H1 (cell line): ENCODE measurements around the gene SH2D5. TPM values are rescaled to one million over a fixed set of nuclear protein-coding genes. Genes with fewer than 3 reads are reported as not detected.

Experiments
- ATF3 ChIP-seq: IDR thresholded peaks from 2 replicates; pipeline ENCODE4 v1.6.1; 2011; ENCODE audit warnings: low read depth, mild to moderate bottlenecking, low read length; ENCODE audit not compliant: insufficient read depth
- CHD2 ChIP-seq: IDR thresholded peaks from 2 replicates; pipeline ENCODE4 v1.6.1; 2012; ENCODE audit warnings: low read length, improper control_type of control experiment
- JUN ChIP-seq: IDR thresholded peaks from 2 replicates; pipeline ENCODE4 v1.6.1; 2011; ENCODE audit warnings: low read depth, mild to moderate bottlenecking, improper control_type of control experiment, low read length
- NRF1 ChIP-seq: IDR thresholded peaks from 2 replicates; pipeline ENCODE4 v1.6.1; 2011; ENCODE audit warnings: mild to moderate bottlenecking, low read depth, low read length, improper control_type of control experiment
- PHF8 ChIP-seq: fragments of 200-600 bp; sonication (generic); conservative IDR thresholded peaks from 2 replicates; pipeline ENCODE4 v1.7.1; 2012; ENCODE audit warnings: low read depth, mild to moderate bottlenecking, inconsistent platforms, low read length, moderate library complexity
- SAP30 ChIP-seq: fragments of 300-600 bp; sonication (generic); IDR thresholded peaks from 2 replicates; pipeline ENCODE4 v1.7.1; 2012; ENCODE audit warnings: low read length, moderate library complexity, mild to moderate bottlenecking, inconsistent platforms; ENCODE audit not compliant: insufficient read depth, insufficient replicate concordance
- SIN3A ChIP-seq, 2 experiments: IDR thresholded peaks in 1 of 2; conservative IDR thresholded peaks in 1 of 2; 2 replicates each; pipeline ENCODE4 v1.6.1; 2011 to 2012; ENCODE audit warnings: low read length in 2 of 2, improper control_type of control experiment in 1 of 2, low read depth in 1 of 2, mild to moderate bottlenecking in 1 of 2
- TCF12 ChIP-seq: IDR thresholded peaks from 2 replicates; pipeline ENCODE4 v1.6.1; 2011; ENCODE audit warnings: low read depth, mild to moderate bottlenecking, low read length
- polyA plus RNA-seq, 7 experiments: library from polyadenylated mRNA; depleted of rRNA in 3 of 7; stranded (reverse) in 5 of 7; unstranded in 2 of 7; fragments of >200 nt in 5 of 7; fragments of 200-250 nt in 2 of 7; gene quantifications; 1 replicate in 5 of 7; 2 replicates in 1 of 7; 4 replicates in 1 of 7; pipeline versions ENCODE4 v1.2.1 to v1.2.3, GENCODE V29; 2011 to 2013; ENCODE audit warnings: missing spikeins in 2 of 7, mixed read lengths in 2 of 7
- total RNA-seq: library from RNA; stranded (reverse); fragmentation: NEBNext Ultra II Directional; extraction: Animal tissue kit (Norgen Biotek cat#: 25700); gene quantifications from 2 replicates; pipeline ENCODE4 v1.2.1, GENCODE V29; 2021

The SH2D5 gene
- total and polyA plus RNA-seq, 2 of the 8 experiments (the other 6 are each of a cell fraction or from before 2014, with no cell fraction given) = 13.2 to 18.4 TPM

- TF ChIP-seq SAP30 (no peak), SIN3A (conservative IDR thresholded peaks at IDR 0.05 in 1 of 2, IDR thresholded peaks at IDR 0.05 in 1 of 2; ENCODE audit: low read depth in 1 of 2, low read length in 2 of 2) (no peak), PHF8 (no peak), ATF3 (no peak), NRF1 (no peak), CHD2 (no peak), JUN (no peak), TCF12 (no peak)
Measured at GRCh38 chr1:20740781-20741180, 8.3 kb upstream of the SH2D5 start (continued).
